ENCODE data around the gene AXDND1.

AXDND1 gene

DNA sequence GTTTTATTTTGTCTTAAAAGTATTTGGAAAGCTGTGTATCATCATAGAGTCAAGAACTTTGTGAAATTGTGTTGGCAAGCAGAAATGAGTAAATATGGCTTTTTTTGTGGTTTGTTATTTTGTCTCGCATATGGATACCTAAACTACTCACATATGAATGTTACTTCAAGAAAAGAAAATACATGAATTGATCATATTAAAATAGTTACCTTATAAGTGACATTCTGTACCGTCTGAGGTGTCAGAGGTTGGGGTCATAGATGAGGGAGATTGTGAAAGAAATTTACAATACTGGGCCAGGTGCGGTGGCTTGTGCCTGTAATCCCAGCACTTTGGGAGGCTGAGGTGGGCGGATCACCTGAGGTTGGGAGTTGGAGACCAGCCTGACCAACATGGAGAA, 31.3 kb upstream of the AXDND1 start:
- Histone ChIP-seq H2AFZ (ENCODE audit: low read length) (no peak overlapping the region), H3K4me3 (ENCODE audit: low read length) (no peak overlapping the region), H3K4me1 (ENCODE audit: low read length) (no peaks in the 10 kb centered on the region), H3K4me2 (ENCODE audit: low read depth, low read length) (no peak overlapping the region), H3K9ac (ENCODE audit: low read length) (no peak overlapping the region), H3K27ac (ENCODE audit: low read length) (no peak overlapping the region), H3F3A (ENCODE audit: insufficient read depth, low read length) (no peaks in the 10 kb centered on the region), H3K9me3 (replicated peaks; ENCODE audit: insufficient read depth, low read length) (no peaks in the 10 kb centered on the region), H3K9me2 (replicated peaks; ENCODE audit: insufficient read depth, low read length) (no peaks in the 10 kb centered on the region), H4K20me1 (ENCODE audit: insufficient read depth, low read length) (no peaks in the 10 kb centered on the region), H3K36me3 (replicated peaks; ENCODE audit: insufficient read depth, low read length) (peaks cover 2% of the 10 kb centered on the region; the same call in 1 of the 2 replicates), H3K27me3 (replicated peaks; ENCODE audit: insufficient read depth, low read length) (no peaks in the 10 kb centered on the region), H3K79me2 (ENCODE audit: low read length) (no peaks in the 10 kb centered on the region)
- no peak for DNase-seq
- TF ChIP-seq, protein P1, sequence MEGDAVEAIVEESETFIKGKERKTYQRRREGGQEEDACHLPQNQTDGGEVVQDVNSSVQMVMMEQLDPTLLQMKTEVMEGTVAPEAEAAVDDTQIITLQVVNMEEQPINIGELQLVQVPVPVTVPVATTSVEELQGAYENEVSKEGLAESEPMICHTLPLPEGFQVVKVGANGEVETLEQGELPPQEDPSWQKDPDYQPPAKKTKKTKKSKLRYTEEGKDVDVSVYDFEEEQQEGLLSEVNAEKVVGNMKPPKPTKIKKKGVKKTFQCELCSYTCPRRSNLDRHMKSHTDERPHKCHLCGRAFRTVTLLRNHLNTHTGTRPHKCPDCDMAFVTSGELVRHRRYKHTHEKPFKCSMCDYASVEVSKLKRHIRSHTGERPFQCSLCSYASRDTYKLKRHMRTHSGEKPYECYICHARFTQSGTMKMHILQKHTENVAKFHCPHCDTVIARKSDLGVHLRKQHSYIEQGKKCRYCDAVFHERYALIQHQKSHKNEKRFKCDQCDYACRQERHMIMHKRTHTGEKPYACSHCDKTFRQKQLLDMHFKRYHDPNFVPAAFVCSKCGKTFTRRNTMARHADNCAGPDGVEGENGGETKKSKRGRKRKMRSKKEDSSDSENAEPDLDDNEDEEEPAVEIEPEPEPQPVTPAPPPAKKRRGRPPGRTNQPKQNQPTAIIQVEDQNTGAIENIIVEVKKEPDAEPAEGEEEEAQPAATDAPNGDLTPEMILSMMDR (IDR thresholded peaks at IDR 0.05; ENCODE audit: low read length) = no peak
- no peak for TF ChIP-seq EZH2phosphoT487 (IDR thresholded peaks at IDR 0.05; ENCODE audit: low read length)
- no peak for TF ChIP-seq EZH2 (optimal IDR thresholded peaks at IDR 0.05; ENCODE audit: low read depth, low read length)

DNA sequence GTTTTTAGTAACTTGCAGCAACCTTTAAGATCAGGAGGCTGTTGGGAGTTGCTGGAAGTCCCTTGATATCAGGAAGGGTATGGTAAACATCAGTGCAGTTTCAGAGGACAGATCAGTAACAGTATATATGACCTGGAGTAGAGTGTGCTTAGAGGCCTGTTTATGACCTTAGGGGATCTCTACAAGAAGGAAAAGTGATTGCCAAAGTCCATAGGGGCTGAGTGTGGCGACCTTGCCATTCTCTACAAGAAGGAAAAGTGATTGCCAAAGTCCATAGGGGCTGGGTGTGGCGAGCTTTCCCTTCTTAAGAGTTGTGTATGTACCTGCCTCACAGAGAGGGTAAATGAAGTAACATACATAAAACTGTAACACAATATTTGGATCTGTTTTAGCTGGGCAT, 28.5 kb upstream of the AXDND1 start:
- Histone ChIP-seq H3K4me2 (ENCODE audit: low read depth, low read length) (no peak overlapping the region), H2AFZ (ENCODE audit: low read length) (no peak overlapping the region), H3F3A (ENCODE audit: insufficient read depth, low read length) (no peaks in the 10 kb centered on the region), H3K36me3 (replicated peaks; ENCODE audit: insufficient read depth, low read length) (peaks cover 6% of the 10 kb centered on the region; the same call in 1 of the 2 replicates), H3K27me3 (replicated peaks; ENCODE audit: insufficient read depth, low read length) (no peaks in the 10 kb centered on the region), H3K9me3 (replicated peaks; ENCODE audit: insufficient read depth, low read length) (no peaks in the 10 kb centered on the region), H3K9ac (ENCODE audit: low read length) (no peak overlapping the region), H3K9me2 (replicated peaks; ENCODE audit: insufficient read depth, low read length) (no peaks in the 10 kb centered on the region), H4K20me1 (ENCODE audit: insufficient read depth, low read length) (no peaks in the 10 kb centered on the region), H3K4me3 (ENCODE audit: low read length) (no peak overlapping the region), H3K27ac (ENCODE audit: low read length) (no peak overlapping the region), H3K79me2 (ENCODE audit: low read length) (no peaks in the 10 kb centered on the region), H3K4me1 (ENCODE audit: low read length) (no peaks in the 10 kb centered on the region)
- no peak for DNase-seq
- TF ChIP-seq EZH2 (optimal IDR thresholded peaks at IDR 0.05; ENCODE audit: low read depth, low read length) (no peak), EZH2phosphoT487 (IDR thresholded peaks at IDR 0.05; ENCODE audit: low read length) (no peak)
- TF ChIP-seq, protein P1 (IDR thresholded peaks at IDR 0.05; ENCODE audit: low read length) = no peak

DNA sequence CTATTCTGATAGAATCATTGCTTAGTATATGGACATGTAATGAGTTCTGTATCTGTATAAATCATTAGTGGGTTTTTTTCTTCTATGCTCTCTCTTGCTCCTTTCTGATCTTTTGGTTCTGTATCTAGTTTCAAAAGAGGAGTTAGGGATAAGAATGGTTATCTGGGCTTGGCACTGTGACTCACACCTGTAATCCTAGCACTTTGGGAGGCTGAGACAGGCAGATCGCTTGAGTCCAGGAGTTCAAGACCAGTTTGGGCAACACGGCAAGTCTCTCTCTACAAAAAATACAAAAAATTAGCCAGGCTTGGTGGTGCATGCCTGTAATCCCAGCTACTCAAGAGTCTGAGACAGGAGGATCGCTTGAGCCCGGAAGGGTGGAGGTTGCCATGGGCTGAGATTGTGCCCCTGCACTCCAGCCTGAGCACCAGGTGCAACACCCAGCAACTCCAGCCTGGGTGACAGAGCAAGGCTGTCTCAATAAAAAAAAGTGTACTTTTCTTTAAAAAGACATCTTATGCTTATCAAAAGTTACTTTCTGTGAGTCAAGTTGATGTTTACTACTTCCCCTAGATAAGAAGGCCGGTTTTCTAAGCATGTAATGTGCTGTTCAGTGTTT, 27.7 kb upstream of the AXDND1 start:
- peaks cover 6% of the 10 kb centered on the region; the same call in 1 of the 2 replicates for H3K36me3 ChIP-seq (replicated peaks; ENCODE audit: insufficient read depth, low read length)

More for the DNA sequence above, 27.7 kb upstream of the AXDND1 start:
- H3K27ac ChIP-seq (ENCODE audit: low read length) = no peak overlapping the region
- no peaks in the 10 kb centered on the region for H3K9me2 ChIP-seq (replicated peaks; ENCODE audit: insufficient read depth, low read length)
- H3K4me3 ChIP-seq (ENCODE audit: low read length) = no peak overlapping the region
- DNase-seq = no peak
- H4K20me1 ChIP-seq (ENCODE audit: insufficient read depth, low read length) = no peaks in the 10 kb centered on the region
- TF ChIP-seq, protein P1 (IDR thresholded peaks at IDR 0.05; ENCODE audit: low read length) = no peak
- TF ChIP-seq EZH2phosphoT487 (IDR thresholded peaks at IDR 0.05; ENCODE audit: low read length) (no peak), EZH2 (optimal IDR thresholded peaks at IDR 0.05; ENCODE audit: low read depth, low read length) (no peak)
- no peaks in the 10 kb centered on the region for H3K79me2 ChIP-seq (ENCODE audit: low read length)
- no peaks in the 10 kb centered on the region for H3K4me1 ChIP-seq (ENCODE audit: low read length)
- H3F3A ChIP-seq (ENCODE audit: insufficient read depth, low read length) = no peaks in the 10 kb centered on the region
- H2AFZ ChIP-seq (ENCODE audit: low read length) = no peak overlapping the region
- no peak overlapping the region for H3K9ac ChIP-seq (ENCODE audit: low read length)
- no peaks in the 10 kb centered on the region for H3K27me3 ChIP-seq (replicated peaks; ENCODE audit: insufficient read depth, low read length)
- no peak overlapping the region for H3K4me2 ChIP-seq (ENCODE audit: low read depth, low read length)
- H3K9me3 ChIP-seq (replicated peaks; ENCODE audit: insufficient read depth, low read length) = no peaks in the 10 kb centered on the region

All from MM.1S (cell line).